IPS-20b (cell line): ENCODE measurements around the gene B9D1.
A peak's percentile ranks its signal among the peaks of the same experiment; 100 is the strongest.

ENCODE experiments used
- H3K27ac ChIP-seq: one replicate; pipeline ENCODE4 v1.5.1; 2013; ENCODE audit warnings: low read length
- H3K27me3 ChIP-seq: 2 replicates; pipeline ENCODE4 v1.6.1; 2013; ENCODE audit warnings: mild to moderate bottlenecking, low read length, inconsistent platforms; ENCODE audit not compliant: insufficient read depth
- H3K36me3 ChIP-seq: 2 replicates; pipeline ENCODE4 v1.6.1; 2013; ENCODE audit warnings: low read depth, mild to moderate bottlenecking, inconsistent platforms, low read length, moderate library complexity; ENCODE audit not compliant: insufficient read depth
- H3K4me1 ChIP-seq: 2 replicates; pipeline ENCODE4 v1.6.1; 2013; ENCODE audit warnings: mild to moderate bottlenecking, control low read depth, inconsistent platforms, low read length, moderate library complexity; ENCODE audit not compliant: insufficient read depth
- H3K4me3 ChIP-seq: 2 replicates; pipeline ENCODE4 v1.5.1; 2013; ENCODE audit warnings: mild to moderate bottlenecking, low read length, inconsistent platforms
- H3K9ac ChIP-seq: 2 replicates; pipeline ENCODE4 v1.6.1; 2013; ENCODE audit warnings: low read depth, mild to moderate bottlenecking, inconsistent platforms, low read length, moderate library complexity
- H3K9me3 ChIP-seq: 2 replicates; pipeline ENCODE4 v1.6.1; 2013; ENCODE audit warnings: mild to moderate bottlenecking, low read depth, low read length, inconsistent platforms; ENCODE audit not compliant: insufficient read depth

B9D1 gene

DNA sequence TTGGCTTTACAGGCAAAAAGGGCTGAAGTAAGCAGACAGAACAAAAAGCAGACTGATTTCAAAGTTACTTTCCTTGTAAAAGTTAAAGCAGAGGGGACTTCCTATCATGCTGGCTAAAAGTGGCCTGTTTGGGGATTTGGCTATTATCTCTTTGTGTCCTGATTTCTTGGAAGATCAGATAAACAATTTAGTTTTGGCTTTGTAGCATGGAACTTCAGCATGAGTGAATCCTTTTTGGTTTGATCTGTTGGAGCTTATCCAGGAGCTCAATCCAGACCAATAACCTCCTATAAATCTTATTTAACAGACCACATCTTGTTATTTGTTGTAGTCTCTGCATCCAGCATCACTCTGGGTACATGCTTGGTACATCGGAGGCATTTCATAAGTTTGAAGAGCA is 39.6 kb upstream of the B9D1 start:
- no peak overlapping the region for H3K9ac ChIP-seq
- no peaks in the 10 kb centered on the region for H3K36me3 ChIP-seq
- H3K4me3 ChIP-seq, result no peak overlapping the region
- no peaks in the 10 kb centered on the region for H3K27me3 ChIP-seq
- peaks cover 10% of the 10 kb centered on the region for H3K4me1 ChIP-seq
- no peak overlapping the region for H3K27ac ChIP-seq
- no peaks in the 10 kb centered on the region for H3K9me3 ChIP-seq

DNA sequence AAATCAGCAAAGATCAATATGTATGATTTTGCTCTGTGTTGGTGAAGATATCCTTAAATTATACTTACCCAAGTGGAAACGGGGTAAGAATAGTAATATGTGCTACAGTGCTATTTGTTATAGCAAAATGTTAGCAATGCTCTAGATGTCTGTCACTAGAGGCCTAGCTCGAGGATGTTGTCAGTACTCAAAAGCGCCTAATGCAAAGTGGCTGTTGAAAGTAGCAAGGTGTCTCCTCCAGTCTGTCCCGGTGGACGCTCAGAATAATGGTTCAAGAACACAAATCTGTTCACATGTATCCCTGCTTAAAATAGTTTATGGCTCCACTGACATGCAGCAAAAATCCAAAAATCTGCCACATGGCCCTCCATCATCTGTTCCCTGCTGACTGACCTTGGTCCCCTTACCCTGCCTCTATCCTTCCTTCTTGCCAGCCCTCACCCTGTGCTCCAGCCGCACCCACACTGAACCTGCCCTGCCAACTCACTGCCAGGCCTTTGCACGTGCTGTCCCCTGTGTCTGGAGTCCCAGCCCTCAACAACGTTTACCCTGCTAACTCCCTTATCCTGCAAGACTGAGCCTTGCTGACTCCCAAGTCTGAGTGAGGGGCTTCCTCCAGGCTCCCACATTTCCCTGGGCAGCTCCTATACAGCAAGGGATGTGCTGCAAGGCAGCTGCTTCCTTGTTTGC is 38.9 kb upstream of the B9D1 start:
- H3K27me3 ChIP-seq, result no peaks in the 10 kb centered on the region
- no peak overlapping the region for H3K27ac ChIP-seq
- H3K4me1 ChIP-seq, result peaks cover 10% of the 10 kb centered on the region
- no peaks in the 10 kb centered on the region for H3K9me3 ChIP-seq
- no peak overlapping the region for H3K9ac ChIP-seq
- H3K36me3 ChIP-seq, result no peaks in the 10 kb centered on the region
- no peak overlapping the region for H3K4me3 ChIP-seq

GRCh38 chr17:19399750-19400450 is 37.4 kb upstream of the B9D1 start:
- no peaks in the 10 kb centered on the region for H3K9me3 ChIP-seq
- no peaks in the 10 kb centered on the region for H3K27me3 ChIP-seq
- no peak overlapping the region for H3K9ac ChIP-seq

DNA sequence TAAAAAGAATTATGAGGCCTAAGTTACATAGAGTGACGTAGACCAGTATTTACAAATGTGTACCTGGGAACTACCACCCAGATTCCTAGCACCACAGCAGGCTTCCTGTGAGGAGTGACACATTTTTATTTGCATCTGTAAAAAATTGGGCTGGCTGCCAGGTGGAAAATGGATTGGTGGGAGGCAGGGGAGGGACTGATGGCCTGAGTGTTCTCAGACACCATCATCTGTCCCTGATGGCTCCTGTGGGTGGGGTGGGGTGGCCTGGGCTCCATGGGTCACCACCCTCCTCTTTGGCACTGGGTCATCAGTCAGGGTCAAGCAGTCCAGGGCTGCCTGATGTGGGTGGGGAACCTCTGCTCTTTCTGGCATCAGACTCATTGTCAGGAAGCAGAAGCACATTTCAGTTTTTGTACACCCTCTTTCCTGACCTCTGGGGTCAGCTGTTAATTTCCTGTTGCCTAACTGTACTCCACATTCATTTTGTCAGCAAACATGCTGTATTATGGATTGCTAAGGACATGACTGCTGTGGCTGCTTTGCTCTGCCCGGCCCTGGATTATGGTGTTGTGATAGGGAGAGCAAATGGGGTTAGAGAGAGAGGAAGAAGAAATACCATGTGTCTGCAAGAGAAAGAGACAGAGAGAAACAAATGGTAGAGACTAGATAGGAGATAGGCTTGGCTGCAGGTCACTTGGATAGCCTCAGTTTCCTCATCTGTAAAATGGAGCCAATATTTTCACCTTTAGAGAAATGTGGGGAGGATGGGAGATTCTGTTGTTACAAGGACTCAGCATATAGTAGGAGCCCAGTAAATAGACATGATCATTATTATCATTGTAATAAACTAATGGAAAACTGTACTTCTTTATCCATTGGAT is 36.0 kb upstream of the B9D1 start:
- H3K4me1 ChIP-seq, result peaks cover 10% of the 10 kb centered on the region
- no peaks in the 10 kb centered on the region for H3K9me3 ChIP-seq
- H3K9ac ChIP-seq, result no peak overlapping the region; the same call in 1 of the 2 replicates

More at GRCh38 chr17:19399750-19400450, 37.4 kb upstream of the B9D1 start:
- peaks cover 10% of the 10 kb centered on the region for H3K4me1 ChIP-seq
- H3K36me3 ChIP-seq, result no peaks in the 10 kb centered on the region
- no peak overlapping the region for H3K4me3 ChIP-seq
- H3K27ac ChIP-seq, result no peak overlapping the region

GRCh38 chr17:19397556-19398041 is 35.1 kb upstream of the B9D1 start:
- peaks cover 10% of the 10 kb centered on the region for H3K4me1 ChIP-seq
- no peaks in the 10 kb centered on the region for H3K27me3 ChIP-seq
- no peak overlapping the region for H3K4me3 ChIP-seq
- H3K27ac ChIP-seq, result no peak overlapping the region
- H3K36me3 ChIP-seq, result no peaks in the 10 kb centered on the region
- H3K9ac ChIP-seq, result no peak overlapping the region
- no peaks in the 10 kb centered on the region for H3K9me3 ChIP-seq

More for the DNA sequence above, 36.0 kb upstream of the B9D1 start:
- Histone ChIP-seq H3K27ac (no peak overlapping the region), H3K36me3 (no peaks in the 10 kb centered on the region), H3K4me3 (no peak overlapping the region), H3K27me3 (no peaks in the 10 kb centered on the region)

DNA sequence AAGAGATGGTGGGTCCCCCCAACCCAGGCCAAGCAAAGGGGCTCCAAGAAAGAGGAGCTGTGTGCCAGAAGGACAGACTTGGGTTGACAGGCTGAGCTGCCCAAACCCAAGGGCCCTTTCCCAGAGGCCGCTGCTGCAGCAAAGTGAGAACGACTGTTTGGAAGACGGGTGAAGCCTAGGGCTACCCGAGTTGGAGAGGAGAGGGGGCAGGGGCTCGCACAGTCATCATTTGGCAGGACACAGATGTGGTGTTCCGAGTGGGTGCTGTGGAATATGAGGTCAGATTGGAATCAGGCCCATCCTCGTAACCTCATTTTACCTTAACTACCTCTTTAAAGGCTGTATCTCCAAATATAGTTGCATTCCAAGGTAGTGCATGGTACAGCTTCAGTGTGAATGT is 29.8 kb upstream of the B9D1 start:
- no peak overlapping the region for H3K9ac ChIP-seq

DNA sequence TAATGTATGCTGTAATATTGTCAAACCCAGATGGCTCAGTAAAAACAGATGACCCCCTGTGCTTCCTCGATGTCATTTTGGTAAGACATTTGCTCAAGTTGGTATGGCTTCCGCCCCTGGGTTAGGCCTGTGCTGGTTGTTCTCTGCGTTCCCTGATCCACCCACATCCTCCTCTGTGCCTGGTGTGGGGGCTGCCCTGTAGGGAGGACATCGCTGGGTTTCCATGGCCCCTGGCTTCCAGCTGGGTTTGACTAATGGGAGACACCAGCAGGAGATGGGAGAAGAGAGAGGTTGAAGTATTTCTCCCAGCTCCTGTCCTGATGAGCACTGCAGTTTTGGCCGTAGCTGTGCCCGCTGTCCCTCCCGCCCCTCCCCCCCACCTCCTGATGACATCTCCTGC is 28.9 kb upstream of the B9D1 start:
- H3K27me3 ChIP-seq, result no peaks in the 10 kb centered on the region
- no peaks in the 10 kb centered on the region for H3K9me3 ChIP-seq
- no peak overlapping the region for H3K4me3 ChIP-seq
- no peak overlapping the region for H3K27ac ChIP-seq
- no peaks in the 10 kb centered on the region for H3K36me3 ChIP-seq
- H3K4me1 ChIP-seq, result peaks cover 12% of the 10 kb centered on the region; the same call in 1 of the 2 replicates
- no peak overlapping the region for H3K9ac ChIP-seq

More for the DNA sequence above, 29.8 kb upstream of the B9D1 start:
- H3K27me3 ChIP-seq, result no peaks in the 10 kb centered on the region
- H3K4me1 ChIP-seq, result peaks cover 12% of the 10 kb centered on the region; the same call in 1 of the 2 replicates
- H3K27ac ChIP-seq, result no peak overlapping the region
- H3K9me3 ChIP-seq, result no peaks in the 10 kb centered on the region
- no peak overlapping the region for H3K4me3 ChIP-seq
- H3K36me3 ChIP-seq, result no peaks in the 10 kb centered on the region

GRCh38 chr17:19390951-19391350 is 28.4 kb upstream of the B9D1 start:
- Histone ChIP-seq H3K27me3 (no peaks in the 10 kb centered on the region), H3K4me1 (peaks cover 12% of the 10 kb centered on the region; the same call in 1 of the 2 replicates), H3K9me3 (no peaks in the 10 kb centered on the region), H3K9ac (no peak overlapping the region), H3K4me3 (no peak overlapping the region), H3K36me3 (no peaks in the 10 kb centered on the region; the same call in 1 of the 2 replicates), H3K27ac (no peak overlapping the region)

- peaks cover 16% of the 10 kb centered on the region for H3K36me3 ChIP-seq
- H3K4me3 ChIP-seq, result no peak overlapping the region
- H3K9me3 ChIP-seq, result no peaks in the 10 kb centered on the region
- no peak overlapping the region for H3K9ac ChIP-seq
- H3K27me3 ChIP-seq, result no peaks in the 10 kb centered on the region
- peaks cover 12% of the 10 kb centered on the region; the same call in 1 of the 2 replicates for H3K4me1 ChIP-seq
- H3K27ac ChIP-seq, result no peak overlapping the region
These were observed 26.6 kb upstream of the B9D1 start for GRCh38 chr17:19388791-19389785.

DNA sequence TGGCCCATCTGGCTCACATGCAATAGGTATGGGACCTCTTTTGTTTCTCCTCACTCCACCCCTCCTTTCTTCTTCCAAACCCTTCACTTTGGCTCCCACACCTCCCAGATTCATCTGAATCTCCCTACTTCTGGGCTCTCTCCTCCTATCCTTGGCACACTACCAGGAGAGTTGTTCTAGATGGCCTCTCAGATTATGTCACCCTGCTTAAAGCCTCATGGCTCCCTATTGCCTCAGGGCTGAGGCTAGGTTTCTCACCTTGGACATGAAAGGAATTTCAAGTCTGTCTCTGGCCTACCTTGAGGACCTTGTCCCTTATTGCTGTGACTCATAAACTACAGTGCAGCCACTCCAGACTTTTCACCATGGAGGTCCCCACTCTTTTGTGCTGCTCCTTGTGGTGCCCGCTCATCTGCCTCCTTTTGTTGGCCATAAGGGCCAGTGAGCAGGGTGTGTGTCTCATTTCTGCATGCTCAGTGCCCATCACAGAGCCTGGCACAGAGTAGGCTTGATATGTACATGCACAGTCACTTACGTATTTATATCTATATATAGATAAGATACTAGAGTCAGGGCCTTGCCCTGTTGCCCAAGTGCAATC is 25.5 kb upstream of the B9D1 start:
- Histone ChIP-seq H3K4me1 (peaks cover 12% of the 10 kb centered on the region; the same call in 1 of the 2 replicates), H3K4me3 (no peak overlapping the region; the same call in 1 of the 2 replicates), H3K36me3 (peaks cover 26% of the 10 kb centered on the region), H3K27me3 (no peaks in the 10 kb centered on the region), H3K9ac (peak overlapping the region; percentile 75; the same call in 1 of the 2 replicates), H3K27ac (peak overlapping the region; percentile 67), H3K9me3 (no peaks in the 10 kb centered on the region)
